Measurements from ENCODE around the gene RSPH9.

RSPH9 gene

GRCh38 chr6:43707767-43708166 is 62.9 kb downstream of the RSPH9 start:
- no peak overlapping the region for H3K27ac ChIP-seq
- no peak for DNase-seq (ENCODE audit: low read depth, low spot score)

- DNase-seq (ENCODE audit: low read depth, low spot score), result no peak
- no peak overlapping the region for H3K27ac ChIP-seq
Measured at GRCh38 chr6:43708860-43709653, 64.2 kb downstream of the RSPH9 start.

- H3K27ac ChIP-seq, result no peak overlapping the region
- DNase-seq (ENCODE audit: low read depth, low spot score), result no peak
Measured at GRCh38 chr6:43709654-43710303, 64.9 kb downstream of the RSPH9 start.

GRCh38 chr6:43710576-43710975 is 65.7 kb downstream of the RSPH9 start:
- H3K27ac ChIP-seq, result no peak overlapping the region
- DNase-seq (ENCODE audit: low read depth, low spot score), result no peak

GRCh38 chr6:43712579-43712978 is 67.7 kb downstream of the RSPH9 start:
- DNase-seq (ENCODE audit: low read depth, low spot score), result no peak
- H3K27ac ChIP-seq, result no peak overlapping the region

GRCh38 chr6:43713643-43714310 is 68.9 kb downstream of the RSPH9 start:
- no peak overlapping the region for H3K27ac ChIP-seq
- no peak for DNase-seq (ENCODE audit: low read depth, low spot score)

GRCh38 chr6:43714311-43715055 is 69.6 kb downstream of the RSPH9 start:
- no peak for DNase-seq (ENCODE audit: low read depth, low spot score)
- no peak overlapping the region for H3K27ac ChIP-seq

- DNase-seq (ENCODE audit: low read depth, low spot score), result no peak
- no peak overlapping the region for H3K27ac ChIP-seq
Measured at GRCh38 chr6:43715056-43715788, 70.4 kb downstream of the RSPH9 start.

- DNase-seq (ENCODE audit: low read depth, low spot score), result no peak
- H3K27ac ChIP-seq, result no peak overlapping the region
Measured at GRCh38 chr6:43716099-43716498, 71.3 kb downstream of the RSPH9 start.

- DNase-seq (ENCODE audit: low read depth, low spot score), result no peak
- no peak overlapping the region for H3K27ac ChIP-seq
Measured at GRCh38 chr6:43717389-43717788, 72.6 kb downstream of the RSPH9 start.

- no peak for DNase-seq (ENCODE audit: low read depth, low spot score)
Measured at GRCh38 chr6:43717822-43718221, 73.0 kb downstream of the RSPH9 start.

GRCh38 chr6:43718387-43719105 is 73.7 kb downstream of the RSPH9 start:
- H3K27ac ChIP-seq, result no peak overlapping the region
- DNase-seq (ENCODE audit: low read depth, low spot score), result no peak

More at GRCh38 chr6:43717822-43718221, 73.0 kb downstream of the RSPH9 start:
- no peak overlapping the region for H3K27ac ChIP-seq

GRCh38 chr6:43719511-43719910 is 74.7 kb downstream of the RSPH9 start:
- no peak overlapping the region for H3K27ac ChIP-seq
- DNase-seq (ENCODE audit: low read depth, low spot score), result no peak

GRCh38 chr6:43720999-43721398 is 76.2 kb downstream of the RSPH9 start:
- no peak for DNase-seq (ENCODE audit: low read depth, low spot score)
- H3K27ac ChIP-seq, result no peak overlapping the region
